Activated CD4-positive, CD25-positive, alpha-beta regulatory T cell treated with anti-CD3 and anti-CD28 coated beads, Interleukin-2, amount 50 U/mL, for 16 hours (primary cell): ENCODE measurements around the gene OLFML1.

Experiments
- DNase-seq: peaks from one replicate; pipeline ENCODE4 v3.0.0-alpha.2; 2020; ENCODE audit warnings: low read depth, low spot score

Gene OLFML1

GRCh38 chr11:7480113-7480512 is 5.2 kb upstream of the OLFML1 start:
- DNase-seq: no peak

- no peak for DNase-seq
Measured at GRCh38 chr11:7484131-7484530, 1.2 kb upstream of the OLFML1 start.

GRCh38 chr11:7484645-7485044 is 661 bp upstream of the OLFML1 start:
- DNase-seq: no peak

GRCh38 chr11:7486098-7486780 is 933 bp downstream of the OLFML1 start:
- DNase-seq: no peak

GRCh38 chr11:7486781-7487140 is 1.5 kb downstream of the OLFML1 start:
- no peak for DNase-seq

- DNase-seq: no peak
Measured at GRCh38 chr11:7487360-7487759, 2.1 kb downstream of the OLFML1 start.

- DNase-seq: no peak
Measured at GRCh38 chr11:7488681-7489080, 3.4 kb downstream of the OLFML1 start.

GRCh38 chr11:7489376-7489775 is 4.1 kb downstream of the OLFML1 start:
- DNase-seq: no peak

GRCh38 chr11:7490054-7490453 is 4.7 kb downstream of the OLFML1 start:
- no peak for DNase-seq

GRCh38 chr11:7490535-7490934 is 5.2 kb downstream of the OLFML1 start:
- DNase-seq: no peak

- DNase-seq: no peak
Measured at GRCh38 chr11:7492253-7492652, 6.9 kb downstream of the OLFML1 start.

- no peak for DNase-seq
Measured at GRCh38 chr11:7493670-7494069, 8.4 kb downstream of the OLFML1 start.

- no peak for DNase-seq
Measured at GRCh38 chr11:7494086-7494745, 8.9 kb downstream of the OLFML1 start.

GRCh38 chr11:7495882-7496551 is 10.7 kb downstream of the OLFML1 start:
- no peak for DNase-seq

- DNase-seq: no peak
Measured at GRCh38 chr11:7498193-7498592, 12.9 kb downstream of the OLFML1 start.

- no peak for DNase-seq
Measured at GRCh38 chr11:7499081-7499480, 13.8 kb downstream of the OLFML1 start.

- no peak for DNase-seq
Measured at GRCh38 chr11:7500251-7500650, 14.9 kb downstream of the OLFML1 start.

GRCh38 chr11:7501251-7501650 is 15.9 kb downstream of the OLFML1 start:
- no peak for DNase-seq

GRCh38 chr11:7501894-7502293 is 16.6 kb downstream of the OLFML1 start:
- DNase-seq: no peak

GRCh38 chr11:7506243-7506642 is 20.9 kb downstream of the OLFML1 start:
- DNase-seq: no peak

GRCh38 chr11:7508087-7508486 is 22.8 kb downstream of the OLFML1 start:
- DNase-seq: no peak

- no peak for DNase-seq
Measured at GRCh38 chr11:7509966-7510365, 24.7 kb downstream of the OLFML1 start.

- DNase-seq: no peak
Measured at GRCh38 chr11:7511401-7511800, 26.1 kb downstream of the OLFML1 start.
